Stimulated activated CD8-positive, alpha-beta memory T cell treated with anti-CD3 and anti-CD28 coated beads, Interleukin-12 subunit alpha, Interleukin-12 subunit beta, amount 100 ng/mL, for 4 hours (primary cell): ENCODE measurements around the gene RNF11.
"Not testable (repeated sequence)": the region's sequence is repeated elsewhere in the genome, so short reads cannot be mapped to it uniquely, and the experiment has no call there.

Source experiments
- DNase-seq: peaks from one replicate; pipeline ENCODE4 v3.0.0-alpha.2; 2020; ENCODE audit warnings: low read depth

Gene RNF11

GRCh38 chr1:51228471-51228870 is 7.6 kb upstream of the RNF11 start:
- DNase-seq: not testable (repeated sequence)

GRCh38 chr1:51230501-51231078 is 5.5 kb upstream of the RNF11 start:
- no peak for DNase-seq

DNA sequence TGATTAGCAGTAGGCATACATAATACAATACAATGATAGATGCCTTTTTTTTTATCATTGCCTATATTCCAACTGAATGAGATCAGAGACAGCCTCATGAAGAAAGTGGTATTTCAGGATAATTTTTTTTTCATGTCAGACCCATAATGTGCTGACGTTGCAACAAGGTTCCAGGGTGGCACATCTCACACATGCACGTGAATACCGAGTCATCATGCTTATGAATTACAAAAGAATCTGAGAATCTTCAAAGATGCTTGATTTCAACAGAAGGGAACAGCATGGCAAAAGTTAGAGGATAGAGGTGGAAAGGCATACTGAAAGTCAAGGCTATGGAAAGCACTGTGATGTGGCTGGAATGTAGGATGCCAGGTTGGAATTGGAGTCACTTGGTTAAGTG is 5.0 kb upstream of the RNF11 start:
- DNase-seq: no peak

GRCh38 chr1:51231896-51232295 is 4.2 kb upstream of the RNF11 start:
- DNase-seq: no peak

DNA sequence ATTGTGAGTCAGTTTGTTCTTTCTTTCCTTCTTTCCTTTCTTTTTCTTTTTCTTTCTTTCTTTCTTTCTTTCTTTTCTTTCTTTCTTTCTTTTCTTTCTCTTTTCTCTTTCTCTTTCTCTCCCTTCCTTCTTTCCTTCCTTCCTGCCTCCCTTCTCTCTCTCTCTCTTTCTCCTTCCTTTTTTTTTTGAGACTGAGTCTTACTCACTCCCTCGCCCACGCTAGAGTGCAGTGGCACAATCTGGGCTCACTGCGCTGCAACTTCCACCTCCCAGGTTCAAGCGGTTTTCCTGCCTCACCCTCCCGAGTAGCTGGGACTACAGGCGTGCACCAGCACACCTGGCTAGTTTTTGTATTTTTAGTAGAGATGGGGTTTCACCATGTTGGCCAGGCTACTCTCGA is 1.8 kb upstream of the RNF11 start:
- not testable (repeated sequence) for DNase-seq

- peak; percentile 7 for DNase-seq
These were observed 1.2 kb upstream of the RNF11 start for GRCh38 chr1:51234721-51235425.

DNA sequence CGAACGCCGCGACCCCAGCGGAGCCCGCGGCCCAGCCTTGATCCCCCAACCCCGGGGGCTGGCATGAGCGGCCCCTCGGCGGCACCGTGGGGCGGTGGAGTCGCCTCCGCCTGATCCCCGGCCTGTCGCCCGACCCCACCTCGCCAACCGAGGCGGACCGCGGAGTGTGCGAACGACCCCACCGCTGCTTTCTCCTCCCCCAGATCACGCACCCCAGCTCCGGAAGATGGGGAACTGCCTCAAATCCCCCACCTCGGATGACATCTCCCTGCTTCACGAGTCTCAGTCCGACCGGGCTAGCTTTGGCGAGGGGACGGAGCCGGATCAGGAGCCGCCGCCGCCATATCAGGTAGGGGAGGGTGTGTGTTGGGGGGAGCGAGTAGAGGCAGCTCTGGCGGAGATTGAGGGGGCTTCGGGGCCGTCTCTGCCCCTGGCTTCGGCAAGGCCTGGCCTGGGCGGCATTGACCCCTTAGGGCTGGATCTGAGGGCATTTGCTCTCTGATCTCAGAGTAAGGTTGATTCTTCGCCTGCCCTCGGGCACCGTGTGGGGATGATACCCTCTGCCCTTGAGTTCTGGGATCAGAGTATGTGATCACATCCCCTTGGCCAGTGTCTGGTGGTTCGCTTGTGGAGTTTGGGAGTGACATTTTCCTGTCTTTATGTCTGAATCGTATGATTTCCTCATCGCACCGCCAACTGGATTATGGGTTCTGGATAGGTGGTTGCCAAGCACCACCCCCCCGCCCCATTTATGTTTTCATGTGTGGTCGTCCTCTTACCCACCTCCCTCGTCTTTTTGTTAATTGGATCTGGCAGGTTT is 668 bp downstream of the RNF11 start:
- DNase-seq: peak; percentile 23

- no peak for DNase-seq
These were observed 1.4 kb downstream of the RNF11 start for GRCh38 chr1:51237351-51238033.

DNA sequence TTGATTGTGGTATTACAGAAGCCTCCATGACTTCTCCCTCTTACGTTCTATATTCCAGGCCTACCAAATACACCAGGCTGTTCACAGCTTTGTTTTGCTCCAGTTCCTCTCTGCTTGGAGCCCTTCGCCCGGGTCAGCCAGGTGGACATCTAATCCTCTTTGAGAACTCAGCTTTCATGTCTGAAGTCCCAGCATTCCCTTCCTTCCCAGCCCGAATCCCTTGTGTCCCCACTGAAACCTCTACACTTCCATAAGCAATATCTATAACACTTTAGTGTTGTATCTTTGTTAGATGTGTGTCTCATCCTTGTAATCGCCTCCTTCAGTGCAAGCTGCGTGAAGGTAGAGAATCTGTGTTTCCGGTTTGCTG is 1.9 kb downstream of the RNF11 start:
- no peak for DNase-seq

DNA sequence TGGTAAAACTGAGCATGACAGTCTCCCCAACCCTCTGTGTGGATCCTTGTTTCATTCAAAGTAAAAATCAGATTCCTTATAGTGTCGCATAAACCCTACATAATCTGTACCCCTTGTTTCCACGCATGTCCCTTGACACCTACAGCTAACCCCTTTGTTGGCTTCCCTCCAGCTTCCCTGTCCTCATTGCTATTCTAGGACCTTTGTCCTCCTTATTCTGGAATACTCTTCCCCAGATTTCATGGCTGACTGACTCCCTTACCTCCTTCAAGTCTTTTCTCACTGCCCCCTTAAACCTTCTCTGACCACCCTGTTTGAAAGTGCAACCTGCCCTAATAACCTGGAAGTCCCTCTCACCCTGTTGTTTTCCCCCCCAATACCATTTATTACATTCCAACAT is 4.0 kb downstream of the RNF11 start:
- no peak for DNase-seq

- DNase-seq: no peak
These were observed 5.0 kb downstream of the RNF11 start for GRCh38 chr1:51241119-51241518.

GRCh38 chr1:51242546-51242945 is 6.5 kb downstream of the RNF11 start:
- no peak for DNase-seq

DNA sequence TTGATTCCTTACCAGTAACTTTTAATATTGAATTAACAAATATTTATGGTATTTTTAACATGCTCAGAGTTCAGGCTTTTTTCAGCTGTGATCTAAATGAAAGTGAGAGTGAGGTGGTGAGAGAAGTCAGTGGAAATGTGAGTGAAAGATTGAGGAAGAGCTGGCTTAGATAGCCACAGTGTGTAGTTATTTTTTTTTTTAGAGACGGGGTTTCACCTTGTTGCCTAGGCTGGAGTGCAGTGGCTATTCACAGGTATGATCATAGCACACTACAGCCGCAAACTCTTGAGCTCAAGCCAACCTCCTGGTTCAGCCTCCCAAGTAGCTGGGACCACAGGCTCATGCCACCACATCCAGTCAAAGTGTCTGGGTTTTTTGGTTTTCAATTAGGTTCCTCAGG is 10.9 kb downstream of the RNF11 start:
- DNase-seq: no peak

GRCh38 chr1:51247499-51247898 is 11.4 kb downstream of the RNF11 start:
- DNase-seq: no peak

DNA sequence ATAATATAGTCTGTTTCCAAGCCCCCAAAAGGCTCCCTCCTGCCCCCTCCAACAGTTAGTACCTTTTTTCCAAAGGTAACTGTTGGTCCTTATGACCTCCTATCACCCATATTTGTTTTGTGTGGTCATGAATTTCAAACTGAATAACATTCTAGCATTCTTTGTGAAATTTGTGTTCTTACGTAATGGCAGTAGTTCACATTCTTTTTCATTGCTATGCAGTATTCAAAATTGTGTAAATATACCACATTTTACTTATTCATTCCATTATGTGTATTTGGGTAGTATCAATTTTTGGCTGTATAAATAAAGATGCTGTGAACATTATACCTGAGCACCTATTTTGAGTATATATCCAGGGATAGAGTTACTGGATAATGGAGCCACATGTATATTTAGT is 13.4 kb downstream of the RNF11 start:
- DNase-seq: no peak

- DNase-seq: not testable (repeated sequence)
These were observed 14.7 kb downstream of the RNF11 start for GRCh38 chr1:51250729-51251128.

- not testable (repeated sequence) for DNase-seq
These were observed 15.1 kb downstream of the RNF11 start for GRCh38 chr1:51251165-51251564.

DNA sequence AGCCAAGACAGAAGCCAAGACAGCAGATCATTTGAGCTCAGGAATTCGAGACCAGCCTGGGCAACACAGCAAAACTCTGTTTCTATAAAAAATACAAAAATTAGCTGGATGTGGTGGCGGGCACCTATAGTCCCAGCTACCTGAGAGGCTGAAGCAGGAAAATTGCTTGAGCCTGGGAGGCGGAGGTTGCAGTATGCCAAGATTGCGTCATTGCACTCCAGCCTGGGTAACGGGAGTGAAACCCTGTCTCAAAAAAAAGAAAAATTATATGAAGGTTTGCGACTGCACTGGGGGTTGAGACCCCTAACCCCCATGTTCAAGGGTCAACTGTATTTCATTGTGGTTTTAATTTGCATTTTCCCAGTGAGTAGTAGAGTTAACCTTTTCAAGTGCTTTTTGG is 16.3 kb downstream of the RNF11 start:
- DNase-seq: no peak

GRCh38 chr1:51253691-51254090 is 17.6 kb downstream of the RNF11 start:
- no peak for DNase-seq

GRCh38 chr1:51255331-51255730 is 19.3 kb downstream of the RNF11 start:
- no peak for DNase-seq

- DNase-seq: no peak
These were observed 27.2 kb downstream of the RNF11 start for GRCh38 chr1:51263147-51263877.

GRCh38 chr1:51264451-51264850 is 28.4 kb downstream of the RNF11 start:
- no peak for DNase-seq
